Fibroblast of skin of back (primary cell): ENCODE measurements around the gene ZBED3. TPM values are rescaled to one million over a fixed set of nuclear protein-coding genes. Genes with fewer than 3 reads are reported as not detected.
A peak's percentile ranks its signal among the peaks of the same experiment; 100 is the strongest.
"Not testable (repeated sequence)": the region's sequence is repeated elsewhere in the genome, so short reads cannot be mapped to it uniquely, and the experiment has no call there.

Source experiments
- DNase-seq: peaks from one replicate; pipeline ENCODE4 v3.0.0-alpha.2; 2013
- polyA plus RNA-seq, 2 experiments: library from polyadenylated mRNA; unstranded; fragments of 120-200 nt; gene quantifications; one replicate each; pipeline ENCODE4 v1.2.1, GENCODE V29; 2013; ENCODE audit not compliant: insufficient read length in 2 of 2

ZBED3 gene
- 4.2 TPM for polyA plus RNA-seq (2013, experiment 1 of 2; ENCODE audit: insufficient read length)
- polyA plus RNA-seq (2013, experiment 2 of 2; ENCODE audit: insufficient read length): 3.1 TPM

GRCh38 chr5:77086689-77087483 is at the start of gene ZBED3:
Gene ZBED3 (minus strand): TSS chr5:77087285. CDS start chr5:77077878, 9,407 bp downstream.
- peak; percentile 86 for DNase-seq

- DNase-seq: peak; percentile 97
Measured at GRCh38 chr5:77133061-77133758, 46.1 kb upstream of the ZBED3 start.

- no peak for DNase-seq
Measured at GRCh38 chr5:77131361-77131760, 44.3 kb upstream of the ZBED3 start.

- DNase-seq: peak; percentile 21
Measured at GRCh38 chr5:77129391-77129990, 42.4 kb upstream of the ZBED3 start.

GRCh38 chr5:77128411-77129061 is 41.5 kb upstream of the ZBED3 start:
- no peak for DNase-seq

GRCh38 chr5:77123057-77123456 is 36.0 kb upstream of the ZBED3 start:
- no peak for DNase-seq

GRCh38 chr5:77120706-77121105 is 33.6 kb upstream of the ZBED3 start:
- no peak for DNase-seq

GRCh38 chr5:77120086-77120485 is 33.0 kb upstream of the ZBED3 start:
- no peak for DNase-seq

- no peak for DNase-seq
Measured at GRCh38 chr5:77117161-77117560, 30.1 kb upstream of the ZBED3 start.

GRCh38 chr5:77107035-77107434 is 19.9 kb upstream of the ZBED3 start:
- not testable (repeated sequence) for DNase-seq

GRCh38 chr5:77104813-77105212 is 17.7 kb upstream of the ZBED3 start:
- DNase-seq: no peak

- DNase-seq: no peak
Measured at GRCh38 chr5:77103457-77103856, 16.4 kb upstream of the ZBED3 start.

GRCh38 chr5:77102549-77102948 is 15.5 kb upstream of the ZBED3 start:
- no peak for DNase-seq

GRCh38 chr5:77101298-77101697 is 14.2 kb upstream of the ZBED3 start:
- DNase-seq: peak; percentile 42

- no peak for DNase-seq
Measured at GRCh38 chr5:77095189-77095588, 8.1 kb upstream of the ZBED3 start.

GRCh38 chr5:77087484-77088261 is 588 bp upstream of the ZBED3 start:
- peak; percentile 7 for DNase-seq

GRCh38 chr5:77086368-77086688 is 757 bp downstream of the ZBED3 start:
- DNase-seq: no peak

GRCh38 chr5:77083088-77083487 is 4.0 kb downstream of the ZBED3 start:
- DNase-seq: no peak

GRCh38 chr5:77082280-77082679 is 4.8 kb downstream of the ZBED3 start:
- DNase-seq: no peak

GRCh38 chr5:77080905-77081304 is 6.2 kb downstream of the ZBED3 start:
- DNase-seq: no peak

- not testable (repeated sequence) for DNase-seq
Measured at GRCh38 chr5:77080479-77080878, 6.6 kb downstream of the ZBED3 start.

GRCh38 chr5:77077829-77078176 is 9.3 kb downstream of the ZBED3 start:
- DNase-seq: no peak
